Activated CD4-positive, alpha-beta T cell treated with anti-CD3 and anti-CD28 coated beads for 36 hours (primary cell): ENCODE measurements around the gene C6orf136. TPM values are rescaled to one million over a fixed set of nuclear protein-coding genes. Genes with fewer than 3 reads are reported as not detected.
"Not testable (repeated sequence)": the region's sequence is repeated elsewhere in the genome, so short reads cannot be mapped to it uniquely, and the experiment has no call there.

Source experiments
- ATAC-seq: fragments of 200-7000 bp; cut with Tn5 transposase; one replicate; pipeline ENCODE4 v1.10.0; 2021; ENCODE audit warnings: mild to moderate bottlenecking, moderate library complexity
- CTCF ChIA-PET: fragments of 350-600 bp; sonication (Branson Sonifier 250); formaldehyde crosslinking; loops from one replicate; lab custom pipeline; 2021; ENCODE audit warnings: antibody characterized with exemption; lab: Charles Lee
- POLR2A ChIA-PET: fragments of 350-600 bp; sonication (Branson Sonifier 250); formaldehyde crosslinking; loops from one replicate; lab custom pipeline; 2021; ENCODE audit warnings: antibody characterized with exemption, inconsistent platforms; lab: Charles Lee
- DNase-seq: peaks from one replicate; pipeline ENCODE4 v3.0.0-alpha.2; 2020
- H3K27ac Mint-ChIP-seq: one replicate; pipeline ENCODE4 v1.8.0; 2021; ENCODE audit warnings: mixed read lengths
- H3K27me3 Mint-ChIP-seq: one replicate; pipeline ENCODE4 v1.8.0; 2021; ENCODE audit warnings: mixed read lengths
- H3K36me3 Mint-ChIP-seq: one replicate; pipeline ENCODE4 v1.8.0; 2021; ENCODE audit warnings: low read depth, mixed read lengths
- H3K4me1 Mint-ChIP-seq: one replicate; pipeline ENCODE4 v1.8.0; 2021; ENCODE audit warnings: mixed read lengths
- H3K4me3 Mint-ChIP-seq: one replicate; pipeline ENCODE4 v1.8.0; 2021; ENCODE audit warnings: mild to moderate bottlenecking, moderate library complexity, mixed read lengths
- H3K9me3 Mint-ChIP-seq: one replicate; pipeline ENCODE4 v1.8.0; 2021; ENCODE audit warnings: low read depth, mixed read lengths
- intact Hi-C, 2 experiments: fragments of 100-400 bp; cut with DNase I in 1 of 2; cut with micrococcal nuclease in 1 of 2; formaldehyde crosslinking; loops; one replicate each; pipeline versions ENCODE4 v1.14.2 to v1.15.1; 2022 to 2024; cut with DNase I, micrococcal nuclease
- total RNA-seq, 2 experiments: library from RNA; stranded (reverse); gene quantifications; one replicate each; pipeline ENCODE4 v1.2.3, GENCODE V29; 2021

C6orf136 gene
- total RNA-seq, 2 experiments from 2014 or later = 26.5 to 30.8 TPM

DNA sequence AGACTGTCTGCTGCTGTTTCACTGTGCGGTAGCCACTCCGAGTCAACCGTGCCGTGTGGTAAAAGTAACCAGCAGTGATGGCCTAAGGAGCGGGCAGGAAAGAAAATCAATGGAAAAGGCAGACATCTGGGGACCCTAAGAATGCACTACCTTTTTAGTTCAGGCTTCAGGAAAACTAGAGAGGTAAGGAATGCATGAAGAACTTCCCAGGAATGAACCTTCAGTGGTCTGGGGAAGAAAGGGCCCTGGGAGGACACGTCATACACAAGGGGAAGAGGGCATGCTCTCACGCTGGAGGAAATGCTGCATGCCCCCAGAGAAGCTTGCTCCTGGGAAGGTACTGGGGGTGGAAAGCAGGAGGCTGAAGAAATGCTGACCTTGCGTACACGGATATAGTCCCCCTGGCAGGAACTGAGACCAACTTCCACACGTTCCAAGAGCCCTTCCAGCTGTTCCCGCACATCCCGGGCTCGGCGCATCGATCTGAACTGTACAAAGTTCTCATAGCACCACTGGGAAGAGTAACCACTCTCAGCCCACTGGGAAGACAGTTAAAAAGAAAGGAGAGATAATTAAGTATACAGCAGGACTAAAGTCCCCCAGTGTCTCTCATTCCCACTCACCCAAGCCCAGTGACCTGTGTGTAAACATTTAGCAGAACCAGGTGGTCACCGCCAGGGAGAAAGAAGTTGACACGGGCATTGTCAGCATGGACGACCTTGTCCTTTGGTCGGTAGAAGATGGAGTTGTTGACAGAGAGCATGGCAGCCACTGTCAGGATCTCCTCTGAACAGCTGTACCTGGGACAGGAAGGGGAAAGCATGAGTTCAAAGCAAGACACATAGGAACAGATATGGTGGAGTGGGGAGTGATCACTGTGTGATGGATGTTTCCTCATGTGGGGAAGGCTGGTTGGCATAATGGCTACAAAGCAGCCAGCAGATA is 8.1 kb downstream of the C6orf136 start:
- H3K4me1 Mint-ChIP-seq = no peaks in the 10 kb centered on the region
- intact Hi-C loops = no loop called here
- ATAC-seq = no peak
- no peaks in the 10 kb centered on the region for H3K9me3 Mint-ChIP-seq
- H3K27me3 Mint-ChIP-seq = no peaks in the 10 kb centered on the region
- H3K4me3 Mint-ChIP-seq = no peak overlapping the region
- H3K27ac Mint-ChIP-seq = no peak overlapping the region
- CTCF ChIA-PET = interaction anchor here (0.6 to 0.9 kb wide), 4 partner anchors 68 to 523 kb away, joined by 3 read pairs; no protein-coding TSS in a partner anchor
- peaks cover 47% of the 10 kb centered on the region for H3K36me3 Mint-ChIP-seq
- POLR2A ChIA-PET = interaction anchor here (0.7 kb wide), 1 partner anchor 38 kb away, joined by 6 read pairs; no protein-coding TSS in a partner anchor
- DNase-seq = no peak

DNA sequence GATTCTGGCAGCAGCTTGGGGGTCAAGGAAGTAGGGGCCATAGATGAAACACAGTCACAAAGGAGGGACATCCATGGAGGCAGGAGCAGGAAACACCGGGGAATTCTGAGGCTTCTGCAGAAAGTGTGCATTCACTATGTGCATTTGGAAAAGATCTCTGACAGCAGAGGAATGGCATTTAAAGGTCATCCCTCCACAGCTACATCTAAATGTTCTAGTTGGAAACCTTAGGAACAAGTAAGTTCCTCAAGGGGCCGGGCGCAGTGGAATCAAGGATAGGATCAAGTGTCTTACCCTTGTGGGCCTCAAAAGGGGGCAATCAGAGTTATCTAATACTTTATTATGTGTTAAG is 8.8 kb downstream of the C6orf136 start:
- Mint-ChIP-seq H3K9me3 (no peaks in the 10 kb centered on the region), H3K36me3 (peaks cover 49% of the 10 kb centered on the region), H3K4me3 (no peak overlapping the region), H3K27me3 (no peaks in the 10 kb centered on the region), H3K4me1 (no peaks in the 10 kb centered on the region), H3K27ac (no peak overlapping the region)
- intact Hi-C loops = no loop called here
- ChIA-PET POLR2A (no interaction called here), CTCF (interaction anchor here (0.6 to 0.9 kb wide), 2 partner anchors 16 to 67 kb away, joined by 3 read pairs; no protein-coding TSS in a partner anchor)
- DNase-seq = no peak
- ATAC-seq = no peak

DNA sequence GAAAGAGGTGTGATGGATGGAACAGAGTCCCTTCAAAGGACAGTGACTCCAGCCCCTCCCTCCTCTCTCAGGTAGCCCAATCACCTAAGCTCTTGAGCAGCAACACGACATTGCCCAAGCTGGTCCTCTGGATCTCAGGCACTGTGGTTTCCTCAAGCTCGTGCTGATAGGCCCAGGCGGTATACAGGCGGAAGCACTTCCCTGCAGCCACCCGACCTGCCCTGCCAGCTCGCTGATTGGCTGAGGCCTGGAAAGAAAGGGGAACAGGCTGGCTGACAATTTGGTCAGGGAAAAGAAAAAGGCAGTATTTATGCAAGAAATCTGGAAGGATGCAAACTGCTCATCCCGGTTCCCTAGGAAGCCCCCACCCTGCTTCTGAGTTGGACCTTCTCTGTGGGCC is 9.6 kb downstream of the C6orf136 start:
- CTCF ChIA-PET = interaction anchor here (0.6 kb wide), 1 partner anchor 60 kb away, joined by 3 read pairs; no protein-coding TSS in a partner anchor
- POLR2A ChIA-PET = no interaction called here
- no peak overlapping the region for H3K4me3 Mint-ChIP-seq

DNA sequence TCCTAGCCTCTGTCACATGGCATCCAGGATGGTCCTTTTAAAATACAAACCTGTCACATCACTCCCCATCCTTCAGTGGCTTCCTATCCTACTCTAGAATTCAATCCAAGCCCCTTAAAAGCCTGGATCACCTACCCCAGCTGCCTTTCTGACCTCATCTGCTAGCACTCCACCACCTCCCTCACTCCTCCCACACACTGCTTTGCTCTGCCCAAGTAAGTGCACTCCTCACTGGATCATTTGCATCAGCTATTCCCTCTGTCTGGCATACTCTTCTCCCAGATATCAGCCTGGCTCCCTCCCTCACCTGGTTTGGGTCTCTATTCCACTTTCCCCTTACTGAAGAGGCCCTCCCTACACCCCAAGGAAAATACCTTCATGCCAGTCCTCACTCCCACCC is 10.5 kb downstream of the C6orf136 start:
- H3K4me3 Mint-ChIP-seq = no peak overlapping the region
- no peaks in the 10 kb centered on the region for H3K9me3 Mint-ChIP-seq
- no peaks in the 10 kb centered on the region for H3K27me3 Mint-ChIP-seq
- peaks cover 50% of the 10 kb centered on the region for H3K36me3 Mint-ChIP-seq
- ChIA-PET POLR2A (no interaction called here), CTCF (no interaction called here)
- DNase-seq = no peak
- intact Hi-C loops = no loop called here
- peak overlapping the region; percentile 8 for H3K27ac Mint-ChIP-seq
- no peak for ATAC-seq
- no peaks in the 10 kb centered on the region for H3K4me1 Mint-ChIP-seq

More for the DNA sequence above, 9.6 kb downstream of the C6orf136 start:
- DNase-seq (no peak), ATAC-seq (no peak)
- Mint-ChIP-seq H3K27me3 (no peaks in the 10 kb centered on the region), H3K27ac (no peak overlapping the region), H3K9me3 (no peaks in the 10 kb centered on the region), H3K4me1 (no peaks in the 10 kb centered on the region), H3K36me3 (peaks cover 47% of the 10 kb centered on the region)
- intact Hi-C loops = no loop called here

DNA sequence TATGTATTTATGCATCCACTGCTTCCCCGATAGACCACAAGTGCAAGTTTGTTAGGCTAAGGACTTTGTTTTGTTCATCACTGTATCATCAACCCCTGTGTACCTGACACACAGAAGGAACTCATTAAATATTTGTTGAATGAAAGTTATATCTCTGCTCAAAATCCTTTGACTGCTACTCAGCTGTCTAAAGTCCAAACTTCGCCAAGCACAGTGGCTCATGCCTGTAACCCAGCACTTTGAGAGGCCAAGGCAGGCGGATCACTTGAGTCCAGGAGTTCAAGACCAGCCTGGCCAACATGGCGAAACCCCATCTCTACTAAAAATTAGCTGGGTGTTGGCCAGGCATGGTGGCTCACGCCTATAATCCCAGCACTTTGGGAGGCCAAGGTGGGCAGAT is 11.0 kb downstream of the C6orf136 start:
- H3K9me3 Mint-ChIP-seq, DNase-seq, ATAC-seq, H3K4me3 Mint-ChIP-seq, H3K27me3 Mint-ChIP-seq, intact Hi-C loops, H3K4me1 Mint-ChIP-seq, POLR2A ChIA-PET: not testable (repeated sequence)
- peak overlapping the region; percentile 8 for H3K27ac Mint-ChIP-seq
- H3K36me3 Mint-ChIP-seq = peaks cover 52% of the 10 kb centered on the region
- CTCF ChIA-PET = interaction anchor here (0.6 kb wide), 1 partner anchor 65 kb away, joined by 3 read pairs; no protein-coding TSS in a partner anchor

DNA sequence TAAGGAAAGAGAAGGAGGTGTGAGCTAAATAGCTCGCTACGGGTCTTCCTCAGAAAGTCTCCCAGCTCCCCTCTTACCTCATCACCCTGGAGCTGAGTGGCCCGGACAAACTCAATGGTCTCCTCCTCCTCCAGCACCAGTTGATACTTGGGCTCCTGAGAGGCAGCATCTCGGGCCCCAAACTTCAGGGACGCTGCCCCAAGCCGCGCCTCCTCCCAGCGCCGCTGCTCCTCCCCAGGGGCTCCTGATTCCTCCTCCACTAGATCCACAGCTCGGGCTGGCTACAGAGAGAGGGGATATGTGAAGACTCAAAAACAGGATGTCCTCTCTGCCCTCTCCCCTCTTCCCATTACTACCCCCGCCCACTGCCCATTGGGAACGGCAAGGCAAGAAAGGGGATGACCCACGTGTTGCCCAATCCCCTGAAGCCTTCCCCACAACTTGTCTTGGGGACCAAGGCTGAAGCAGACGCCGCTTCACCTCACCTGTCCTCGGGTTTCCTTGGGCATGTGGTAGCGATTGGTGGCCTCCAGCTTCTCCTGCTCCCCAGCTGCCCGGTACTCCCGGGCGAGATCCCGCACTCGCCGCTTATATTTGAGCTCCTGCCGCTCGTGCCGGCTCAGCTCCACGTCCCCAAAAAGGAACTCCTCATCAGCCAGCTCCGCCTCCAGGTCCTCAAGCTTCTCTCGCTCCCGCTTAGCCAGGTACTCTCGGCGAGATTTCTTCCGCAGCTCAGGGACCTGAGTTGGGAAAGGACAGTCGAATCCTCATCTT is 18.2 kb downstream of the C6orf136 start:
- intact Hi-C loops = no loop called here
- Mint-ChIP-seq H3K4me3 (no peak overlapping the region), H3K27ac (no peak overlapping the region), H3K4me1 (peaks cover 14% of the 10 kb centered on the region), H3K9me3 (no peaks in the 10 kb centered on the region), H3K36me3 (peaks cover 50% of the 10 kb centered on the region), H3K27me3 (no peaks in the 10 kb centered on the region)
- ATAC-seq (no peak), DNase-seq (no peak)
- ChIA-PET CTCF (interaction anchor here (0.9 to 1.1 kb wide), 2 partner anchors 19 to 66 kb away, joined by 3 to 4 read pairs; partner anchors contain the start of gene C6orf136), POLR2A (interaction anchor here (0.6 kb wide), 1 partner anchor 14 kb away, joined by 3 read pairs; no protein-coding TSS in a partner anchor)

DNA sequence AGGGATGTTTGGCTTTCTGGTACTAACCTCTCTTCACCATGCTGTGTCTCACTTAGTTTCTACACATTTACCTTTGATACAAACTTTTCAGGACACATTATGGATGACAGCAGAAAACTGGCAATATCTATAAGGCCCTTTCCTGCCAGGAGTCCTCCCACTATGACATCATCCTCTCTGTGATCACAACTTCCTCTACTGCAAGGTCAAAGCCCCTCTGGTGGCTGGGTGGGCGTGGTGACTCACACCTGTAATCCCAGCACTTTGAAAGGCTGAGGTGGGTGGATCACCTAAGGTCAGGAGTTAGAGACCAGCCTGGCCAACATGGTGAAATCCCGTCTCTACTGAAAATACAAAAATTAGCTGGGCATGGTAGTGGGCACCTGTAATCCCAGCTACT is 19.4 kb downstream of the C6orf136 start:
- H3K4me3 Mint-ChIP-seq, H3K27me3 Mint-ChIP-seq, POLR2A ChIA-PET, intact Hi-C loops, H3K9me3 Mint-ChIP-seq: not testable (repeated sequence)
- DNase-seq (peak; percentile 75), ATAC-seq (peak; percentile 90)
- CTCF ChIA-PET = interaction anchor here (0.7 to 1.4 kb wide), 4 partner anchors 18 to 251 kb away, joined by 3 read pairs; partner anchors contain the start of gene C6orf136
- peaks cover 53% of the 10 kb centered on the region for H3K36me3 Mint-ChIP-seq
- H3K4me1 Mint-ChIP-seq = peaks cover 23% of the 10 kb centered on the region
- peak overlapping the region; percentile 71 for H3K27ac Mint-ChIP-seq

DNA sequence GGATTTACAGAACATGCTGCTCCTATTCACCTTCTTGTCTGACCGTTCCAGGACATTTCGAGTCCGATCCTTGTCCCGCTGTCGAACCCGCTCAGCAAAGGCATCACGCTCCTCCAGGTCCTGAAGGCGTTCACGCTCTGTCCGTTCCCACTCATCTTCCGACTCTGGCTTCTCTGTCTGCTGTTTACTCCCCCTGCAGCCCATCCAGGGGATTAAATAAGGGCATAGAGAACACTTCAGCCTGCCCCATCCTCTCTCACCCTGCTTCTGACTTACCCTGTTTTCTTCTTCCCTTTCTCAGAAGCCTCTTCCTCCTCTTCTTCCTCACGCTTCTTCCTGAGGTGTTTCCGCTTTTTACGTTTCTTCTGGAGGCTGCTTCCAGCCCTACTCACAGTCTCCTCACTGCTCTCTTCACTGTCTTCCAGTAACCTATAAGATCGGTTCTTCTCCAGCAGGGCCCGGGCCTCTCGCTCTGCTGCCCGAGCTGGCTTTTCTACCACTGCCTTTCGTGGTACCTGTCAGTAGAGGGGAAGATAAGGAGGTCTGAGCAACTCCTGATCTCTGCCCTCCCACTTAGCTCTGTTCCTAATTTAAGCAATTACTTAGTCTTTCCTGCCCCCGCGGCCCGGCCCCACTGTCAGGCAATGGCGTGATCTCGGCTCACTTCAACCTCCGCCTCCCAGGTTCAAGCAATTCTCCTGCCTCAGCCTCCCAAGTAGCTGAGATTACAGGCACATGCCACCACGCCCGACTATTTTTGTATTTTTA is 24.0 kb downstream of the C6orf136 start:
- Mint-ChIP-seq H3K36me3 (peaks cover 24% of the 10 kb centered on the region), H3K27ac (peak overlapping the region; percentile 38), H3K27me3 (no peaks in the 10 kb centered on the region), H3K4me3 (peak overlapping the region; percentile 82), H3K4me1 (peaks cover 33% of the 10 kb centered on the region), H3K9me3 (no peaks in the 10 kb centered on the region)
- intact Hi-C loops = no loop called here
- POLR2A ChIA-PET = no interaction called here
- no peak for ATAC-seq
- DNase-seq = no peak
- CTCF ChIA-PET = interaction anchor here (0.7 to 2.2 kb wide), 6 partner anchors 25 to 278 kb away, joined by 3 to 8 read pairs (median 4); partner anchors contain the start of genes ATAT1 and C6orf136

DNA sequence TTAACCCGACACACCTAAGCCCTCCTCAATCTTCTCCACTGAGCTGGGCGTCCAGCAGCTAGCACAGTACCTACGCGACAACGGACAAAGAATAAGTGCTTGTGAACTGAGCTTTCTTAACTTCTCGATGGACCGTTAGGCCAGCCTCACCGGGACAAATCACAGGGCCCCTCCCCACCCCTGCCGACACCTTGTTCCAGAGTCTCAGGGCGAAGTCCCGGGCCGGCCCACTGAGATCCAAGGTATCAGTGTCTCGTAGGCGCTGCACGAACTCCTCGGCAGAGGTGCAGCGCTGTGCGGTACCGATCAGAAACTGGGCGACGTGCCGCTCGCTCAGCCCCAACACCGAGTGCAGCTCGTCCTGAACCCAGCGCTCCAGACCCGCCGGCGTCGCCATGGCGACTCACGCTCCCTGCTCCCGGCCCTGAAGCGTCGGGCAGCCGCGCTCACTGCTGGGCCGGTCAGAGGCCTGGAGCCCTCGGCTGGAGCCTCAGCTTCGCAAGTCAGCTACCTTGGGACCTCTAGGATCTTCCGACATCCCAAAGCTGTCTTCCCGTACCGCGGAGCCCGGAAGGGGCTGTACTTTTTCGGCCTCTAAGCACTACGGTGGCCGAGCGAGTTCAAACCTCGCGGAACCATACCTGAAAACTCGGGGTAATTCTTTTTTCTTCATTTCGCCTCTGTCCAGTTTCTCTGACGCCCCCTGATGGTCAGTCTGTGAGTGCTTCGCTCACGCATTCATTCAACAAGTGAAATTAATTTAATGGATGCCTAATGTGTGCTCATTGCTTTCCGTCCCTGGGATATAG is 25.7 kb downstream of the C6orf136 start, which contains the start of gene DHX16:
TSS of gene DHX16 (minus strand) at position 562 of the 809 bp plus-strand sequence. CDS start at position 397, 165 bp downstream.
- ChIA-PET POLR2A (interaction anchor here (0.6 to 1.0 kb wide), 4 partner anchors 45 to 59 kb away, joined by 3 to 5 read pairs (median 4); partner anchors contain the start of genes MDC1, MRPS18B and PPP1R10), CTCF (interaction anchor here (0.5 to 2.8 kb wide), 19 partner anchors 17 to 461 kb away, joined by 3 to 22 read pairs (median 4); partner anchors contain the start of genes ATAT1, C6orf136 and MRPS18B)
- ATAC-seq = peak; percentile 83
- peaks cover 31% of the 10 kb centered on the region for H3K36me3 Mint-ChIP-seq
- H3K4me3 Mint-ChIP-seq = peak within 1 kb of the TSS; percentile 82
- H3K4me1 Mint-ChIP-seq = peaks cover 27% of the 10 kb centered on the region
- intact Hi-C loops = loop anchor here (1.0 to 2.0 kb wide), 7 partner anchors 25 to 190 kb away; partner anchors contain the start of genes ATAT1 (in 2 of the 2), C6orf136 (in 1 of the 2), HLA-E (in 1 of the 2) and MRPS18B (in 1 of the 2)
- no peaks in the 10 kb centered on the region for H3K27me3 Mint-ChIP-seq
- no peaks in the 10 kb centered on the region for H3K9me3 Mint-ChIP-seq
- H3K27ac Mint-ChIP-seq = peak within 1 kb of the TSS; percentile 83
- DNase-seq = peak; percentile 93
